Measurements from ENCODE around the gene CITED2.

The CITED2 gene

GRCh38 chr6:139373154-139373927, 1.1 kb downstream of the CITED2 start:
- H3K4me3 ChIP-seq (ENCODE audit: low read length, poor library complexity, severe bottlenecking) = peak overlapping the region; percentile 79
- TF ChIP-seq EZH2phosphoT487 (IDR thresholded peaks at IDR 0.05; ENCODE audit: borderline replicate concordance) (no peak), CTCF (conservative IDR thresholded peaks at IDR 0.05; ENCODE audit: low read length) (peak; percentile 43)
- H3K27me3 ChIP-seq (ENCODE audit: insufficient read depth, low read length, poor library complexity, severe bottlenecking) = no peaks in the 10 kb centered on the region
- peak overlapping the region; percentile 98 for H3K4me2 ChIP-seq (ENCODE audit: low read depth, low read length, poor library complexity, severe bottlenecking)
- no peaks in the 10 kb centered on the region for H3K9me3 ChIP-seq (ENCODE audit: insufficient read depth, low read depth, low read length)
- H3K4me1 ChIP-seq (ENCODE audit: insufficient read depth, low read length, poor library complexity, severe bottlenecking) = peaks cover 15% of the 10 kb centered on the region
- H3F3A ChIP-seq (ENCODE audit: low read depth) = no peaks in the 10 kb centered on the region
- peaks cover 19% of the 10 kb centered on the region for H3K79me2 ChIP-seq (ENCODE audit: insufficient read depth, low read length)
- H3K9me2 ChIP-seq (replicated peaks; ENCODE audit: low read depth, low read length) = no peaks in the 10 kb centered on the region
- peaks cover 10% of the 10 kb centered on the region for H4K20me1 ChIP-seq (ENCODE audit: insufficient read depth, low read length, poor library complexity, severe bottlenecking)
- no peaks in the 10 kb centered on the region for H3K36me3 ChIP-seq (ENCODE audit: insufficient read depth, low read length)
- peak overlapping the region; percentile 85 for H3K9ac ChIP-seq (ENCODE audit: low read depth, low read length, poor library complexity, severe bottlenecking)
- H2AFZ ChIP-seq (ENCODE audit: low read length) = peak overlapping the region; percentile 97

GRCh38 chr6:139372326-139373153, 1.9 kb downstream of the CITED2 start:
- no peak for TF ChIP-seq EZH2phosphoT487 (IDR thresholded peaks at IDR 0.05; ENCODE audit: borderline replicate concordance)
- no peak for TF ChIP-seq CTCF (conservative IDR thresholded peaks at IDR 0.05; ENCODE audit: low read length)
- no peaks in the 10 kb centered on the region for H3K9me2 ChIP-seq (replicated peaks; ENCODE audit: low read depth, low read length)

GRCh38 chr6:139371421-139372203, 2.8 kb downstream of the CITED2 start:
- peak overlapping the region; percentile 98 for H3K4me2 ChIP-seq (ENCODE audit: low read depth, low read length, poor library complexity, severe bottlenecking)
- no peaks in the 10 kb centered on the region for H3K9me3 ChIP-seq (ENCODE audit: insufficient read depth, low read depth, low read length)
- peaks cover 22% of the 10 kb centered on the region for H3K4me1 ChIP-seq (ENCODE audit: insufficient read depth, low read length, poor library complexity, severe bottlenecking)
- H2AFZ ChIP-seq (ENCODE audit: low read length) = no peak overlapping the region
- no peaks in the 10 kb centered on the region for H3F3A ChIP-seq (ENCODE audit: low read depth)
- peaks cover 10% of the 10 kb centered on the region for H4K20me1 ChIP-seq (ENCODE audit: insufficient read depth, low read length, poor library complexity, severe bottlenecking)
- peaks cover 19% of the 10 kb centered on the region for H3K79me2 ChIP-seq (ENCODE audit: insufficient read depth, low read length)
- peak overlapping the region; percentile 79 for H3K4me3 ChIP-seq (ENCODE audit: low read length, poor library complexity, severe bottlenecking)
- no peak for TF ChIP-seq EZH2phosphoT487 (IDR thresholded peaks at IDR 0.05; ENCODE audit: borderline replicate concordance)
- no peak for TF ChIP-seq CTCF (conservative IDR thresholded peaks at IDR 0.05; ENCODE audit: low read length)
- no peak overlapping the region for H3K9ac ChIP-seq (ENCODE audit: low read depth, low read length, poor library complexity, severe bottlenecking)
- no peaks in the 10 kb centered on the region for H3K9me2 ChIP-seq (replicated peaks; ENCODE audit: low read depth, low read length)
- H3K27me3 ChIP-seq (ENCODE audit: insufficient read depth, low read length, poor library complexity, severe bottlenecking) = no peaks in the 10 kb centered on the region
- H3K36me3 ChIP-seq (ENCODE audit: insufficient read depth, low read length) = no peaks in the 10 kb centered on the region

More at GRCh38 chr6:139372326-139373153, 1.9 kb downstream of the CITED2 start:
- Histone ChIP-seq H3K4me2 (ENCODE audit: low read depth, low read length, poor library complexity, severe bottlenecking) (peak overlapping the region; percentile 98), H3K4me1 (ENCODE audit: insufficient read depth, low read length, poor library complexity, severe bottlenecking) (peaks cover 20% of the 10 kb centered on the region), H3K4me3 (ENCODE audit: low read length, poor library complexity, severe bottlenecking) (peak overlapping the region; percentile 79), H3K79me2 (ENCODE audit: insufficient read depth, low read length) (peaks cover 19% of the 10 kb centered on the region), H3F3A (ENCODE audit: low read depth) (no peaks in the 10 kb centered on the region), H3K36me3 (ENCODE audit: insufficient read depth, low read length) (no peaks in the 10 kb centered on the region), H3K9ac (ENCODE audit: low read depth, low read length, poor library complexity, severe bottlenecking) (peak overlapping the region; percentile 85), H2AFZ (ENCODE audit: low read length) (peak overlapping the region; percentile 27; the same call in 1 of the 2 replicates), H3K27me3 (ENCODE audit: insufficient read depth, low read length, poor library complexity, severe bottlenecking) (no peaks in the 10 kb centered on the region), H3K9me3 (ENCODE audit: insufficient read depth, low read depth, low read length) (no peaks in the 10 kb centered on the region), H4K20me1 (ENCODE audit: insufficient read depth, low read length, poor library complexity, severe bottlenecking) (peaks cover 10% of the 10 kb centered on the region)

All from Loucy (cell line).